Right renal pelvis (tissue), 4 donors: ENCODE measurements around the gene MRRF. TPM values are rescaled to one million over a fixed set of nuclear protein-coding genes. Genes with fewer than 3 reads are reported as not detected.
"Not testable (repeated sequence)": the region's sequence is repeated elsewhere in the genome, so short reads cannot be mapped to it uniquely, and the experiment has no call there.

Source experiments
- DNase-seq, 4 donors: peaks; one replicate each; pipeline ENCODE4 v3.0.0-alpha.2; 2013; ENCODE audit warnings: low read depth in 4 of 4, low spot score in 3 of 4, missing footprints in 1 of 4
- polyA plus RNA-seq, 4 donors: library from polyadenylated mRNA; unstranded; fragments of 120-200 nt; gene quantifications; one replicate each; pipeline ENCODE4 v1.2.1, GENCODE V29; 2013; ENCODE audit not compliant: insufficient read length in 4 of 4

The MRRF gene
- polyA plus RNA-seq, 4 donors: 39.4 to 47.1 (median 44.9) TPM

DNA sequence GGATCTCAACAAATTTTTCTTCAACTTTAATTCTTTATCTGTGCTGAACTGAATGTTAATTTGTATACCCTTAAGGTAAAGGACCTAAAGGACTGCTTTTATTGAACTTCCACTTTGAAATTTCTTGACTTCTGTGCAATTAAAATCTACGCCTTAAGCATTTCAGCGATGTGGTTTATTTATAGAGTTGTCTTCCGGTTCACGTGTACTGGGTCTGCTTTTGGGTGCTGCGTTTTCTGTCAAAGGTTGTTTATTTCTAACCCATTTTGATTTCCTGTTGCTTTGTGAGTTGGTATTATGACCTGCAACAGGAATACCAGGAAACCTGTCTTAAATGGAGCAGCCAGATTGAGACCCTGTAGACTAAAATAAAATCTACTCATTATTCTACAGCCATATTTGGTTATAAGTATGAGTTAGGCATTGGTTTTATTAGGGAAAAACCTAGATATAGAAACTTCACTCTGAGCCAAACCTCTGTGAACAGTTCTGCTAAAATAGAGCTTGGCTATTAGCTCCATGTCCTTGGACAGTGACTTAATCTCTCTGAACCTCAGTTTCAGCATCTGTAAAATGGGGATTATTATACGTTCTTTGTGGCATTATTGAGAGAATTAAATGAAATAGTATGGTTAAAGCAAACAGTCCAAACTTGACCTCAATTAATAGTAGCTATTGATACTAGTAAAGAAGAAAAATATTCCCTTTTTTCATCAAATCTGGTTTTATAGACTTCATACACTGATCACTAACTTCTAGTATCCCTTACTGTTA, 3.5 kb downstream of the MRRF start:
- no peak for DNase-seq

DNA sequence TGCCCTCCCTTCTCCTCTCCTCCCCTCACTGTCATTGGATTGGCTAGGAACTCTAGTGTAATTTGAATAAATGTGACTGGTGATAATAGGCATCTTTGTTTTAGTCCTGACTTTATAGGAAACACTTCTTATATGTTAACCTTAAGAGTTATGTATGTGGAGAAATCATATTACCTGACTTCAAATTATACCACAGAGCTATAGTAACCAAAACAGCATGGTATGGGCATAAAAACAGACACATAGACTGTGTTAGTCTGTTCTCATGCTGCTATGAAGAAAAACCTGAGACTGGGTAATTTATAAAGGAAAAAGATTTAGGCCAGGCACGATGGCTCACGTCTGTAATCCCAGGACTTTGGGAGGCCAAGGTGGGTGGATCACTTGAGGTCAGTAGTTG, 9.4 kb downstream of the MRRF start:
- DNase-seq: no peak

DNA sequence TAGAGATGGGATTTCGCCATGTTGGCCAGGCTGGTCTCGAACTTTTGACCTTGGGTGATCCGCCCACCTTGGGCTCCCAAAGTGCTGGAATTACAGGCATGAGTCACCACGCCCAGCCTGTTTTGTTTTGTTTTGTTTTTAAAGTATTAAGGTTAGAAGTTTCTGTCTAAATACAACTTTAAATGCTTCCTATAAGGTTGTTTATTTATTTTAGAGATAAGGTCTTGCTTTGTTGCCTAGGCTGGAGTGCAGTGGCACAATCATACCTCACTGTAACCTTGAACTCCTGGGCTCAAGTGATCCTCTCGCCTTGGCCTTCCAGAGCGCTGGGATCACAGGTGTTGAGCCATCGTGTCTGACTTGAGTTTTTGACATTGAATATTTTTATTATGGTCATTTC, 11.4 kb downstream of the MRRF start:
- no peak for DNase-seq

DNA sequence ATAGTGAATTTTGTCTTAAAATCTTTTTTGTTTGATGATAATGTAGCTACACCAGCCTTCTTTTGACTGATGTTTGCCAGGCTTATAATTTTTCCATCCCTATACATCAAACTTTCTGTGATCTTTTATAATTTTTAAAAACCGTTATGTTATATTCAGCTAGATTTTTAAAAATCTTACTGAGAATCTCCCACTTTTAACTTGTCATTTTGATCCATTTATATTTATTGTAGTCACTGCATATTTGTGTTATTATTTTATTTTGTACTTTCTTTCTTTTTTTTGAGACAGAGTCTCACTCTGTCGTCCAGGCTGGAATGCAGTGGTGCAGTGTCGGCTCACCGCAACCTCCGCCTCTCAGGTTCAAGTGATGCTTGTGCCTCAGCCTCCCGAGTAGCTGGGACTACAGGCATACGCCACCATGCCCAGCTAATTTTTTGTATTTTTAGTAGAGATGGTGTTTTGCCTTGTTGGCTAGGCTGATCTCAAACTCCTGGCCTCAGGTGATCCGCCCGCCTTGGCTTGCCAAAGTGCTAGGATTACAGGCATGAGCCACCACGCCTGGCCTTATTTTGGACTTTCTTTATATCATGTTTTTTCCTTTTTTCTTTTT, 12.7 kb downstream of the MRRF start:
- DNase-seq: no peak

DNA sequence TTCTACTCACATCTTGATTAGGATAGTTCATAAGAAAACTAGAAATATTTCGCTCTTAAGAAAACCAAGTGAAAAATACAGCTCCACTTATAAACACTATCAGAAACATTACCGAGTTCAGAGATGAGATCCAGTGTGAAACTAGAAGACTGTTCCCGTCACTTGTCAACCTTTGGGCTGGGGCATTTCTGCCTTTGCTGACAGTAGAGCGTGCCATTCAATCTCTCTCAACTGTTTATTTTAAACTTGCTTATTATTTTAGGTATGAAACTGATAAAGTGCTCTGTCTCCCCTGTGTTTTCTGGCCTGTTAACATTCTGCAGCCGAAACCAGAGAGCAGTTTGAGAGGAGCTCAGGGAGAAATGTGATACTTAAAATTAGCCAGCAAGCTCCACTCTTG, 16.7 kb downstream of the MRRF start:
- DNase-seq: no peak

DNA sequence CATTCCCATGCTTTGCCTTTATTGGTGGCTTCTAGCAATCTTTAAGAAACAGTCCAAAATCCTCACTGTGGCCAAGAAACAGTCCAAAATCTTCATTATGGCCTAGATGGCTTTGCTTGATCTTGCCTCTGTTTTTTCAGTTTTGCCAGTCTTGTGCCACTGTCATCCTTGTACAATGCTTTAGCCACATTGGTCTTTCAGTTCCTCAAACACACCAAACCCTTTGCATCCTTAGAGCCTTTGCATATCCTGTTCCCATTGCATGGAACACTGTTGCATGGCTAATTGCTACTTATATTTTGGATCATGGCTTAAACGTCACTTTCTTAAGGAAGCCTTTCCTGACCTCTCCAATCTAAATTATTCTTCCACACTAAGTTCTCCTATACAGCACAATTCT, 22.1 kb downstream of the MRRF start:
- DNase-seq: no peak

DNA sequence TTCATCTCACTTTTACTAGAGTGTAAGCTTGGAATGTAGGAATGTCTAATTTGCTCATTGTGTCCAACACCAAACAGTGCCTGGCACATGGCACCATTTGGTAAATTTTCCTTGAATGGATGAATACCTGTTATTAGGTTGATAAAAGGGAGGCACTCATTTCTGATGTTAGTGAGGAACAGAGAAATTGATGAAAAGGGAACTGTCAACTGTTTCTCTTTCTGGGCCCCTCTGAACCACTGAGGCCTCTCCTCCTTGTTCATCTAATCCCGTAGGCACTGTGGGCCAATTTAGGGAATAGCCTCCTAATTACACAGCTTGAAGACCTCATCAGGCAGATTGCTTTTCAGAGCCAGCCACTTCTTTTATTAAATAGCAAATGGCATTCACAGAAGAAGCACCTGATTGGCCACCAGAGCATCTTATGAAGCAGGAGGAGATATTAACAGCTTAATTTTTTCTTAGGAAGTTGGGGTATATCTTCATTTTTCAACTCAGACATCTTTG, 22.6 kb downstream of the MRRF start:
- no peak for DNase-seq

DNA sequence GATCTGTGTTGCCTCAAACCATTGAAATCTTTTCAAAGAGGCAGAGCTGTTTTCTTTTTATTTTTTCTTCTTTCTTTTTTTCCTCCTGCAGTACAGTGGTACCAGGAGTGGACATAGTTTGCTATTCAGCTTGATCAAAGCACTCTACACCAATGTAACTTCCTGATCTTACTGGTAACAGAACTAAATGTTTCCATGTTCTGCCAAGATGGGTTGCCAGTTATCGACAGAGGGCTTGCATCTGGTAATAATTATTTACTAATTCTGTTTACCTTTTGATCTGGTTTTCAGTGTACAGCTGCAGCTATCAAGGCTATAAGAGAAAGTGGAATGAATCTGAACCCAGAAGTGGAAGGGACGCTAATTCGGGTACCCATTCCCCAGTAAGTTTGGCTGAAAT, 26.8 kb downstream of the MRRF start:
- DNase-seq: no peak

DNA sequence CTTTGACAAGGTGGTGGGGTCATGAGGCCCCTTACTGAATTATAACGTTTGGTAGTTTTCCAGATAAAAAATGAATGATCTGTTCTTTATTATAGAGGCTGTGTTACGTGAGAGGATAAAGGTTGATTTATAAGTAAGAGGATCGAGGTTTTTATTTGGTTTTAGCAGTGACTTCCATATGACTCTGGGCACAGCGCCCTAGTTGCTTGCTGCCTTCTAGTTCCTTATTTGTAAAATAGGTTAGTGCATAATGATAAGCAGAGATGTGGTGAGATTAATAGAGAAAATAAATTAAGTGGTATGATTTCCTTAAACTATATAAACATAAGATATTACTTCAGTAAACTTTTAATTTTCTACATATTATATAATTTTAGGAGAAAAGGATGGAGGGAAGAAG, 29.8 kb downstream of the MRRF start:
- no peak for DNase-seq

DNA sequence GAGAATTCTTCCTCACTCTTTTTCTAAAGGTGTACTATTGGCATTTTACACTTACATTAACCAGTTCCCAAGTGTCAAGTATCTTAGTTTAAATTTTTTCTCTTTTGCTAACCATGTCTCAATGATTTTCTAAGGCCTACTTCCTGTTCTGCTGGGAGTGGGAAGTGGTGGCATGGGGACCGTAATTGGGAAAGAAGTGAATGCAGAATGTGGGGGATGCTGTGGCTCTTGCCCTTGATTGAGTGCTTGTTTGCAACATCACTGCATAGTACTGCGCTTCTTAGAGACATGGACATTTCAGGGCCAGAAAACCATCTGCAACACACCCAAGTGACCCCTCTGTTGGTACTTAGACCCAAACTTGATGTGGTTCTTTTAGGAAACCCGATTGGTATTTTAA, 32.8 kb downstream of the MRRF start:
- DNase-seq: no peak

DNA sequence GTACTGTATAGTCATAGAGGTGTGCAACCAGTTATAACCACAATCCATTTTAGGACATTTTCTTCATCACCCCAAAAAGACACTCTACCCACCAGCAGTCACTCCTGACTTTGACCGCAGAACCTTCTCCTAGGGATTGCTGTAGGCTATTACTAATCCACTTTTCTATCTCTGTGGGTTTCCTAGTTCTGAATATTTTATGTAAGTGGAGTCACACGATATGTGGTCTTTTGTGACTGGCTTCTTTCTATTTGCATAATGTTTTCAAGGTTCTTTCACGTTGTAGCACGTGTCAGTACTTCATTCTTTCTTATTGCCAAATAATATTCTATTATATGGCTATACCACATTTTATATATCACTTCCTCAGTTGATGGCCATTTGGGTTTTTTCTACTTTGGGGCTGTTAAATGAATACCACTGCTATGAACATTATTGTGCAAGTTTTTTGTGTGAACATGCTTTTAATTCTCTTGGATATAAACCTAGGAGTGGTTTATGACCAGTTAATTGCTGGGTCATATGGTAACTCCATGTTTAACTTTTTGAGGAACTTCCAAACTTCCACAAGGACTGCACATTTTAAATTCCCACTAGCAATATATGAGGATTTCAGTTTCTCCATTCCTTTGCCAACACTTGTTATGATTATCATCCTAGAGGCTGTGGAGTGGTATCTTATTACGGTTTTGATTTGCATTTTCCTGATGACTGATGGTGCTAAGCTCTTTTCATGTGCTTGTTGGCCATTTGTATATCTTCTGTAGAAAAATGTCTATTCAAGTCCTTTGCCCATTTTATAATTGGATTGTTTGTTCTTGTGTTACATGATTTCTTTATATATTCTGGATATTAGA, 37.8 kb downstream of the MRRF start:
- DNase-seq: no peak

DNA sequence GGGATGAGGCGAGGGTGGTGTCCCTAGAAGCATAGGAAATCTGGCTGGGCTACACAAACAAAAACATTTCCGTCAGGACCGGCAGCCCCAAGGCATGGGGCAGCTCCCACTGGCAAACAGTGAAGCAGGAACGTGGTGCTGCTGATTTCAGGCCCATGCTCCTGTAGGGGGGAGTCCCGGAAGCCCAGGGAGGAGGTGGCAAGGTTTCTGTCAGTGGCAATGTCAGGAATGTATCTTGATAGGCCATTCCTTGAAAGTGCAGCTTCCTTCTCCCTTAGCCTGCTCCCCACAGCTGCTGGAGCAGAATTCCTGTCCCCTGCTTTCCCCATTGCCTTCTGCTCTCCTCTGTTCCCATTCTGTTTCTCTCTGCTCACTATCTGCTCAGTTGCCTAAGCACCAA, 42.4 kb downstream of the MRRF start:
- DNase-seq: no peak

DNA sequence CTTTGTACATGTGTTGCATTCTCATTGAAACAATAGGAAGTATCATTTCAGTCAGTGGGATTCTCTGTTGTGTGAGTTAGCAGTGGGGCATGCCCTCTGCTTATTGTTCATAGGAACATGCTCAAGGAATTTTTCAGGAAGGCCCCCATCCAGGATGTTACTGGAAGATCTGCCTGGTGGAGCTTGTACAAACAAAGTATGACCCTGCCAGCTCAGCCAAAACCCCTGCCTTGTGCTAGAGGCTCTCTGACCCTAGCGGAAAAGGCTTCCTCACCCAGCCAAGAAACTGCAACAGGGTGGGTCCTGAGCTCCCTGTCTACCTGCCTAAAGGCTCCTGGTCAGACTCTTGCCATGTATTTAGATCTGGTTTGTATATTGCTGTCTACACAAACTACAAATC, 43.2 kb downstream of the MRRF start:
- no peak for DNase-seq

DNA sequence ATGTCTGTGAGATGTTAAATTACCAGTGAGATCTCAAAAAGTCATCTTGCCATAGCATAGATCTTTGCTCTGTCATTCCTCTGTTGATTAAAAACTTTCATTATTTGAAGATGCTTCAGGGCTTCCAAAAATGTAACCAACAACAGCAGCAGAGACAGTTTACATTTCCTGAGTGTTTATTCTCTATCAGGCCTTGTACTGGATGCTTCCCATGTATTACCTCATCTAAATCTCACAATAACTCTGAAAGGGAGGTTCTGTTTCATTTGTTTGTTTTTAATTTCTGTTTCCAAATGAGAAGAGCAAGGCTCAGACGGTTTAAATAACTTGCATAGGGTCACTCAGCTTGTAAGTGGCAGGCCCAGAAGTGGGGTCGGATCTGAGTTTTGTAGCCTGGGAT, 45.2 kb downstream of the MRRF start:
- no peak for DNase-seq

DNA sequence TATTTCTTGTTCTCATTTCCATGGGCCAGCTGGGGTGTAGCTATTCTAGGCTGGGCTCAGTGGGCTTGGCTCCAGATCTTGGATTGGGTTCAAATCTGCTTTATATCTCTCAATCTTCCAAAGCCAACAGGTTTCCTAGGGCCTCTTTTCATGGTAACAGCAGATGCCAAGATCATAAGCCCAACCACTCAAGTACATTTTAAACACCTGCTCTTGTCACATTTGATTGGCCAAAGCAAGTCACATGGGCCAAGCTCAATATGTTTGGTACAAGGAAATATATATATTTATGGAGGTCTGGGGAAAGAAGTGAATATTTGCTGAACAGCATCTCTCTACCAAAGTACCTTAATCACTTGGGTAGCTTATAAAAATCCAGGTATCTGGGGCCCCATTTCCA, 49.5 kb downstream of the MRRF start:
- DNase-seq: no peak

DNA sequence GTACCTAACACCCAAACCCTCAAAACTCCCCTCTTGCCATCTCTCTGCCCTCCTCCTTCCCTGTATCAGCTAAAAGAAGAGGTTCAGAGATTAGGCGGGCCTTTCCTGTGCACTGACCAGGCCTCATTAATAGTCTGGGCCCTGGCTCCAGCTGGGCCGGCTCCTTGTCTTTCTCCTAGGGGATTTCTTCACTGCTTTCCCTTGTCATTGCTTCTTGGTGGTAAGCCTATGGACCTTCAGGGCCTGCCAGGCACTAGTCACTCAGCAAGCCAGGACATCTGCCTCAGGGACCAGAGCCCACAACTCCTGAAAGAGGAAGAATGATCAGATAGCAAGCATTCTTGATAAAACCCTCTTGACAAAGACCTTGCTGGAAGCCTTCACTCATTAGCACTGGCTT, 50.9 kb downstream of the MRRF start:
- no peak for DNase-seq

DNA sequence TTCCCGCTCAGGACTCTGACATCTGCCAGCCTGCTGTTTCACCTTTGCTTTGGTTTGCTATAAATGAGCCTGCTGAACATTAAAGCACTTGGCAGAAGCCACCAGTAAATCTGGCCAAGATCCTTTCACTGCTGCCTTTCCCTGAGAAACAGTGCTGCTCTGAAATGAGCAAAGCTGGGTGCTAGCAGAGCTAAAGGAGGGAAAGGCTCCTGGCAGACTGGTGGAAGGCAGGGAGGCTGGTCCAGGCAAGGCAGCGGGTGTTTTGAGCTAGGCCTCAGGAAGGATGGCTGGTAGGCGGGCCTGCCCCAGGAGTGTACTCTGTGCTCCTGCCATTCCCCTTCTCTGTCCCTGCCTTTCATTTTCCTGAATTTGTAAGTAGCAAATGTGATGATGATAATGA, 53.6 kb downstream of the MRRF start:
- no peak for DNase-seq

DNA sequence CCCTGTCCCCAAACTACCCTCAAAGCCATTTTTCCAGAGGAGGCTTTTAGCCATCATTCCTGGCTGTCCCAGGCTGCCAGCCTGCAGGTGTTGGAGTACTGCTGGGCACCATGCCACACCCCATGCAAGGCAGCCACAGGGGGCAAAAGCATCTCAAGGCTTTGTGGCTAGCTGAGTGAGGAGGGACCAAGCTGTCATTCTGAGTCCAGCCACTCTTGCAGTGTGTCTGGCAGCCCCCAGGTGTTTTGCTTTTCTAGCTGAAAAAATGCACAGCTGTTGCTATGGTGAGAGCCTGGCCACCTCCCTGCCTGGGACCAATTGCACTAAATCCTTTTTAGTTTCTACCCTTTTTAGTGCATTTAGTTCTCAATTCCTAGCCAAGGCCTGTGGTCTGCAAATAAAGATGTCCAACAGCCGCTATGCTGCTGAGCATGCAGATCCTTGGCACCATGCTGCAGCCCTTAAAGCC, 55.8 kb downstream of the MRRF start:
- no peak for DNase-seq

DNA sequence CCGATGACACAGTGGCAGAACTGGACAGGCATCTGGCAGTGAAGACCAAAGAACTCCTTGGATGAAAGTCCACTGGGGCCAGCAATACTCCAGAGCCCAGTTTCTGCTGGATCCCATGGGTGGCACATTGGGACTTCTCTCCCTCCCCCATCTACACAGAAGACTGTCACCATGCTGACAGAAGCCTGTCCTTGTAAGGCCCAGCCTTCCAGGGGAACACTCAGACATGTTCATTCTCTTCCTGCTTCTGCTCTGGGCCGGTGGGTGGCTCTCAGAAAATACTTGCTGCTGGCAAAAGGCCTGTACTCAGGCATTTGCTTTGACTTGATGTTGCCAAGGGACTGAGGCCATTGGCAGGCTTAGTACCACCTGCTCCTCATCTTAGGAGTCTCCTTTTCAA, 57.9 kb downstream of the MRRF start:
- DNase-seq: no peak

DNA sequence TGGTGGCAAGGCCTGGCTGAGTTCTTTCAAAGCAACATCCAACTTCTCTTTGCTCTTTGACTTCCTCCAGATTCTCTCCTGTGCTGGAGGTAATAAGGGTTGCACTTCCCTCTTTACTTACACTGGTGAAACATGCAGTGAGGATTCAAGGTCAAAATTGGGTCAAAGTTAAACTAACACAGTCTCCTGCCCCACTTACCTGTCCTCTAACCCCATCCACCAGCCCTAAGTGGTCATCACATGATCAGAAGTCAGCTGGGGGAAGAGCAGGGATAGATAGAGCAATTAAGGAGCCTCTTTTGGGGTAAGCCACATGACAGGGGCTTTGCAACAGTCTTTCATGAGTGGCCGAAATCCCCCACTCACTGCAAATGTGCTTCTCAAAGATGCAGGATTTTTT, 60.0 kb downstream of the MRRF start:
- not testable (repeated sequence) for DNase-seq

DNA sequence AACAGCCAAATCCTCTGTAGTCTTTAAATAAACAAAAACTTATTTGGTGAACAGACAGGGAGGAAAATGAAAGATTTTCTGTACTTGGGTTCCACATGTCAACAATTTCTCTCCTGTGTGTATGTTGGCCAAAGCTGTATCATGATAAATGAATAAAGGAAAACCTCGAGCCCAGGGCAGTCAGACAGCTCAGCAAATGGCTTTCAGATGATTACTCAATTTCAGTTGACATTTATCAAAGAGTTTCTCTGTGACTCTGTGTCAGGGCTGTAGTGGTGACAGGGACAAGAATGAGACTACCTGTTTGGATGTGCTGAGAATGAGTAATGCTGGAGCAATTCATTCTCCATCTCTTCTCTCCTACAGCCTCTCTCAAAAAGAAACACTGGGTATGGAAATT, 60.4 kb downstream of the MRRF start:
- DNase-seq: no peak
